Osteocyte (in vitro differentiated cells): ENCODE data around the gene TMEM240. TPM values are rescaled to one million over a fixed set of nuclear protein-coding genes. Genes with fewer than 3 reads are reported as not detected.
A peak's percentile ranks its signal among the peaks of the same experiment; 100 is the strongest.

Source experiments
- DNase-seq: peaks from one replicate; pipeline ENCODE4 v3.0.0; 2021; ENCODE audit warnings: mixed read lengths; ENCODE audit not compliant: unreplicated experiment; ENCODE audit errors: extremely low spot score
- H3K27ac Mint-ChIP-seq: one replicate; pipeline ENCODE4 v1.8.0; 2021; ENCODE audit warnings: mild to moderate bottlenecking, mixed read lengths; ENCODE audit not compliant: unreplicated experiment
- H3K27me3 Mint-ChIP-seq: one replicate; pipeline ENCODE4 v1.8.0; 2021; ENCODE audit warnings: mixed read lengths; ENCODE audit not compliant: unreplicated experiment
- H3K36me3 Mint-ChIP-seq: one replicate; pipeline ENCODE4 v1.8.0; 2021; ENCODE audit warnings: mixed read lengths; ENCODE audit not compliant: unreplicated experiment
- H3K4me1 Mint-ChIP-seq: one replicate; pipeline ENCODE4 v1.8.0; 2021; ENCODE audit warnings: mixed read lengths; ENCODE audit not compliant: unreplicated experiment
- H3K4me3 Mint-ChIP-seq: one replicate; pipeline ENCODE4 v1.8.0; 2021; ENCODE audit warnings: mild to moderate bottlenecking, moderate library complexity, mixed read lengths; ENCODE audit not compliant: unreplicated experiment
- H3K9me3 Mint-ChIP-seq: one replicate; pipeline ENCODE4 v1.8.0; 2021; ENCODE audit warnings: mixed read lengths; ENCODE audit not compliant: unreplicated experiment
- total RNA-seq: library from RNA; stranded (reverse); gene quantifications from 2 replicates; pipeline ENCODE4 v1.2.1, GENCODE V29; 2021
- TF ChIP-seq, protein P1 (sequence below): fragments of 200-600 bp; sonication (generic); IDR thresholded peaks from 2 replicates; pipeline ENCODE4 v1.5.0; 2021; ENCODE audit warnings: antibody characterized with exemption, mild to moderate bottlenecking, moderate library complexity

TMEM240 gene
- total RNA-seq, 1 donor from 2014 or later: 16.6 TPM

GRCh38 chr1:1541956-1542765 is 1.7 kb upstream of the TMEM240 start:
- no peaks in the 10 kb centered on the region for H3K27me3 Mint-ChIP-seq
- H3K9me3 Mint-ChIP-seq: no peaks in the 10 kb centered on the region
- no peak overlapping the region for H3K27ac Mint-ChIP-seq
- H3K4me1 Mint-ChIP-seq: peaks cover 10% of the 10 kb centered on the region
- peaks cover 2% of the 10 kb centered on the region for H3K36me3 Mint-ChIP-seq
- H3K4me3 Mint-ChIP-seq: peak overlapping the region; percentile 54
- TF ChIP-seq, protein P1, sequence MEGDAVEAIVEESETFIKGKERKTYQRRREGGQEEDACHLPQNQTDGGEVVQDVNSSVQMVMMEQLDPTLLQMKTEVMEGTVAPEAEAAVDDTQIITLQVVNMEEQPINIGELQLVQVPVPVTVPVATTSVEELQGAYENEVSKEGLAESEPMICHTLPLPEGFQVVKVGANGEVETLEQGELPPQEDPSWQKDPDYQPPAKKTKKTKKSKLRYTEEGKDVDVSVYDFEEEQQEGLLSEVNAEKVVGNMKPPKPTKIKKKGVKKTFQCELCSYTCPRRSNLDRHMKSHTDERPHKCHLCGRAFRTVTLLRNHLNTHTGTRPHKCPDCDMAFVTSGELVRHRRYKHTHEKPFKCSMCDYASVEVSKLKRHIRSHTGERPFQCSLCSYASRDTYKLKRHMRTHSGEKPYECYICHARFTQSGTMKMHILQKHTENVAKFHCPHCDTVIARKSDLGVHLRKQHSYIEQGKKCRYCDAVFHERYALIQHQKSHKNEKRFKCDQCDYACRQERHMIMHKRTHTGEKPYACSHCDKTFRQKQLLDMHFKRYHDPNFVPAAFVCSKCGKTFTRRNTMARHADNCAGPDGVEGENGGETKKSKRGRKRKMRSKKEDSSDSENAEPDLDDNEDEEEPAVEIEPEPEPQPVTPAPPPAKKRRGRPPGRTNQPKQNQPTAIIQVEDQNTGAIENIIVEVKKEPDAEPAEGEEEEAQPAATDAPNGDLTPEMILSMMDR: no peak
- no peak for DNase-seq

- H3K36me3 Mint-ChIP-seq: peaks cover 2% of the 10 kb centered on the region
- H3K4me1 Mint-ChIP-seq: peaks cover 10% of the 10 kb centered on the region
- H3K4me3 Mint-ChIP-seq: peak overlapping the region; percentile 54
- H3K27ac Mint-ChIP-seq: no peak overlapping the region
- no peak for DNase-seq
- no peaks in the 10 kb centered on the region for H3K9me3 Mint-ChIP-seq
- H3K27me3 Mint-ChIP-seq: no peaks in the 10 kb centered on the region
- TF ChIP-seq, protein P1: no peak
These were observed 599 bp upstream of the TMEM240 start for GRCh38 chr1:1540818-1541628.

DNA sequence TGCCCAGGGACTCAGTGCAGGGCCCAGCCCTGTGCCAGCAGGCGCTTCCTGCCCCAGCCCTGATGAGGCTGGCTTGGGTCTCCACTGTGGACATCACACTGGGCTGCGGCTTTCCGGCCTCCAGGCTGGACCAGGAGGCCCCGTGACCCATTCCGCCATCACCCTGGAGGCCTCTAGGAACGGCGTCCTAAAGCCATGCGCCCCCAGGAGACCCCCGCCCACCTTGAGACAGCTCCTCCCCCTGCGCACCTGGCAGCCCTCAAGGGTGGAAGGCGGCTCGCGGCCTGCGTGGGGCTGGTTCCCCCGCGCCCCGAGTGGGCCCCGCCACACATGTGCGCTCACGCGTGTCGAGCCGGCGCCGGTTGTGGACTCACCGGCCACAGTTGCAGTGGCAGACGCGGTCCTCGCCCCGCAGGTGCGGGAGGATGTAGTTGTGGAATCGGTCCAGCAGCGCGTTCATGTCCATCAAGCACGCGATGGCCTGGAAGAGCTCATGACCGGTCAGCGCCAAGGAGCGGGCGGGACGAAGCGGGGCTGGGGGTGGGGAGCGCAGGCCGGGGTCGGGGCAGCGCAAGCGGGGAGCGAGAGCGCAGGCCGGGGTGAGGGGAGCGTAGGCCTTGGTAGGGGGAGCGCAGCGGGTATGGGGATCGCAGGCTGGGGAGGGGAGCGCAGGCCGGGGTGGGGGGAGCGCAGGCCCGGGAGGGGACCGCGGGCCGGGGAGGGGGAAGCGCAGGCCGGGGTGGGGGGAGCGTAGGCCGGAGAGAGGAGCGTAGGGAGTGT is 924 bp downstream of the TMEM240 start:
- Mint-ChIP-seq H3K27ac (peak overlapping the region; percentile 47), H3K4me1 (peaks cover 5% of the 10 kb centered on the region), H3K4me3 (peak overlapping the region; percentile 75), H3K9me3 (no peaks in the 10 kb centered on the region), H3K27me3 (no peaks in the 10 kb centered on the region), H3K36me3 (no peaks in the 10 kb centered on the region)
- TF ChIP-seq, protein P1: no peak
- no peak for DNase-seq

- H3K27me3 Mint-ChIP-seq: no peaks in the 10 kb centered on the region
- H3K9me3 Mint-ChIP-seq: no peaks in the 10 kb centered on the region
- H3K4me1 Mint-ChIP-seq: peaks cover 5% of the 10 kb centered on the region
- H3K4me3 Mint-ChIP-seq: peak overlapping the region; percentile 75
- H3K36me3 Mint-ChIP-seq: no peaks in the 10 kb centered on the region
- H3K27ac Mint-ChIP-seq: no peak overlapping the region
- TF ChIP-seq, protein P1: no peak
- DNase-seq: no peak
These were observed 1.5 kb downstream of the TMEM240 start for GRCh38 chr1:1538989-1539309.
